HepG2 (cell line): ENCODE results near the gene TNFSF15. TPM values are rescaled to one million over a fixed set of nuclear protein-coding genes. Genes with fewer than 3 reads are reported as not detected.

ENCODE experiments used
- ATAC-seq: fragments of 200-7000 bp; cut with Tn5 transposase; 3 replicates; pipeline ENCODE4 v1.9.1; 2020; ENCODE audit warnings: mild to moderate bottlenecking, moderate library complexity
- BruUV-seq: library from RNA; stranded (reverse); fragments of 400-500 nt; replicated peaks from 2 replicates; lab custom pipeline; 2021; lab: Mats Ljungman, UMichigan
- CTCF ChIA-PET: fragments of 300-600 bp; formaldehyde crosslinking; extraction: SDS; loops from one replicate; lab custom pipeline; 2021; ENCODE audit warnings: low total read pairs, inconsistent platforms, low intra/inter-chr PET ratio; lab: Yijun Ruan, JAX
- POLR2A ChIA-PET: fragments of 350-600 bp; sonication (Branson Sonifier 250); formaldehyde crosslinking; loops from one replicate; lab custom pipeline; 2020; ENCODE audit warnings: antibody characterized with exemption, inconsistent platforms; lab: Yijun Ruan, JAX
- DNase-seq: peaks from one replicate; pipeline ENCODE4 v3.0.0-alpha.2; 2015; ENCODE audit warnings: low spot score
- FAIRE-seq: peaks from 3 replicates; lab custom pipeline; 2011; peaks lifted over from hg19 to GRCh38; lab: Jason Lieb, UNC
- H2AFZ ChIP-seq: one replicate; pipeline ENCODE4 v1.6.1; 2011; ENCODE audit warnings: low read length, inconsistent platforms
- H3K27ac ChIP-seq: fragments of 300-600 bp; 3 replicates; pipeline ENCODE4 v1.8.0; 2011; ENCODE audit warnings: mixed run types, mild to moderate bottlenecking, mixed read lengths, low read length, inconsistent platforms; ENCODE audit not compliant: insufficient read depth; ENCODE audit errors: extremely low read length
- H3K27me3 ChIP-seq, 2 experiments: fragments of 200-600 bp in 1 of 2; 2 replicates in 1 of 2; 3 replicates in 1 of 2; pipeline versions ENCODE4 v1.6.0 to v1.8.0; 2011; ENCODE audit warnings: low read length in 2 of 2, mild to moderate bottlenecking in 2 of 2, moderate library complexity in 2 of 2, inconsistent platforms in 1 of 2; ENCODE audit not compliant: insufficient read depth in 2 of 2, control insufficient read depth in 1 of 2
- H3K36me3 ChIP-seq, 2 experiments: fragments of 200-600 bp in 1 of 2; replicated peaks in 1 of 2; 2 replicates in 1 of 2; 3 replicates in 1 of 2; pipeline versions ENCODE4 v1.5.1 to v1.8.0; 2011; ENCODE audit warnings: low read length in 2 of 2, inconsistent platforms in 1 of 2; ENCODE audit not compliant: insufficient read depth in 2 of 2, control insufficient read depth in 1 of 2
- H3K4me1 ChIP-seq: 2 replicates; pipeline ENCODE4 v1.5.1; 2012; ENCODE audit warnings: low read length, inconsistent platforms; ENCODE audit not compliant: insufficient read depth
- H3K4me2 ChIP-seq: 2 replicates; pipeline ENCODE4 v1.6.0; 2011; ENCODE audit warnings: low read depth, low read length, inconsistent platforms
- H3K4me3 ChIP-seq, 3 experiments: fragments of 200-600 bp in 1 of 3; sonication (generic), shearing (Covaris generic) in 1 of 3; replicated peaks in 1 of 3; 2 replicates each; pipeline ENCODE4 v1.5.1; 2011 to 2016; ENCODE audit warnings: low read length in 3 of 3, inconsistent platforms in 2 of 3, low read depth in 2 of 3, mild to moderate bottlenecking in 2 of 3, control low read depth in 1 of 3, mixed read lengths in 1 of 3; ENCODE audit not compliant: insufficient read depth in 1 of 3
- H3K79me2 ChIP-seq: one replicate; pipeline ENCODE4 v1.6.1; 2011; ENCODE audit warnings: low read length, inconsistent platforms; ENCODE audit not compliant: insufficient read depth
- H3K9ac ChIP-seq: 2 replicates; pipeline ENCODE4 v1.6.0; 2011; ENCODE audit warnings: mild to moderate bottlenecking, low read depth, low read length, inconsistent platforms; ENCODE audit not compliant: insufficient read depth
- H3K9me3 ChIP-seq: 2 replicates; pipeline ENCODE4 v1.5.1; 2012; ENCODE audit warnings: mild to moderate bottlenecking, low read length
- H4K20me1 ChIP-seq: 2 replicates; pipeline ENCODE4 v1.6.0; 2011; ENCODE audit warnings: inconsistent platforms, mild to moderate bottlenecking, low read length, moderate library complexity; ENCODE audit not compliant: insufficient read depth
- ARID2 ChIP-seq: sonication (generic); formaldehyde crosslinking; IDR thresholded peaks from 2 replicates; pipeline ENCODE4 v1.8.1; 2022; ENCODE audit warnings: mild to moderate bottlenecking, missing genetic modification reagents, borderline replicate concordance
- BORCS8-MEF2B ChIP-seq: sonication (generic); formaldehyde crosslinking; IDR thresholded peaks from 2 replicates; pipeline ENCODE4 v1.8.0; 2022; ENCODE audit warnings: mild to moderate bottlenecking, missing genetic modification reagents
- GLI4 ChIP-seq: sonication (generic); formaldehyde crosslinking; IDR thresholded peaks from 2 replicates; pipeline ENCODE4 v1.5.1; 2020; ENCODE audit warnings: missing genetic modification reagents, mild to moderate bottlenecking, moderate library complexity, borderline replicate concordance
- LCORL ChIP-seq, 2 experiments: fragments of 450-650 bp in 1 of 2; sonication (generic) in 1 of 2; formaldehyde crosslinking in 1 of 2; IDR thresholded peaks; 2 replicates each; pipeline versions ENCODE4 v1.5.0 to v1.6.1; 2017 to 2020; ENCODE audit warnings: antibody characterized with exemption in 1 of 2, missing genetic modification reagents in 1 of 2
- PTBP1 ChIP-seq: fragments of 200-400 bp; formaldehyde crosslinking; IDR thresholded peaks from 2 replicates; pipeline ENCODE4 v1.6.1; 2018; ENCODE audit warnings: low read length, low read depth; ENCODE audit not compliant: poor library complexity, severe bottlenecking
- RBFOX2 ChIP-seq: fragments of 200-400 bp; formaldehyde crosslinking; IDR thresholded peaks from 2 replicates; pipeline ENCODE4 v1.6.1; 2017; ENCODE audit warnings: low read depth, mild to moderate bottlenecking, low read length
- RBM39 ChIP-seq: fragments of 200-400 bp; formaldehyde crosslinking; IDR thresholded peaks from one replicate; pipeline ENCODE4 v1.6.1; 2018; ENCODE audit warnings: antibody characterized with exemption, mild to moderate bottlenecking, low read depth, low read length; ENCODE audit not compliant: poor library complexity, severe bottlenecking
- YEATS2 ChIP-seq: sonication (generic); formaldehyde crosslinking; IDR thresholded peaks from 2 replicates; pipeline ENCODE4 v1.4.0; 2020; ENCODE audit warnings: missing genetic modification reagents, borderline replicate concordance
- ZFP36 ChIP-seq: fragments of 150-350 bp; IDR thresholded peaks from 2 replicates; pipeline ENCODE4 v1.6.1; 2018; ENCODE audit warnings: borderline replicate concordance, low read length, low read depth; ENCODE audit not compliant: partially characterized antibody
- ZNF292 ChIP-seq: sonication (generic); formaldehyde crosslinking; IDR thresholded peaks from 2 replicates; pipeline ENCODE4 v1.8.1; 2022; ENCODE audit warnings: mild to moderate bottlenecking, low read depth, missing genetic modification reagents, borderline replicate concordance
- ZNF331 ChIP-seq: sonication (generic); formaldehyde crosslinking; IDR thresholded peaks from 2 replicates; pipeline ENCODE4 v1.4.0; 2020; ENCODE audit warnings: missing genetic modification reagents
- ZNF558 ChIP-seq: sonication (generic); formaldehyde crosslinking; IDR thresholded peaks from 2 replicates; pipeline ENCODE4 v1.9.0; 2022; ENCODE audit warnings: mild to moderate bottlenecking, missing genetic modification reagents, borderline replicate concordance
- ZNF792 ChIP-seq: IDR thresholded peaks from 2 replicates; pipeline ENCODE4 v1.6.1; 2016
- ZSCAN30 ChIP-seq: sonication (generic); formaldehyde crosslinking; IDR thresholded peaks from 2 replicates; pipeline ENCODE4 v1.5.0; 2020; ENCODE audit warnings: mild to moderate bottlenecking, missing genetic modification reagents
- WGBS: methylation state at CpG from one replicate; pipeline ENCODE4 v1.1.6; 2017; ENCODE audit warnings: low lambda C conversion rate; 5-methylcytosine and 5-hydroxymethylcytosine counted together
- in situ Hi-C: cut with HindIII; loops from 2 replicates; pipeline ENCODE4 v1.10.0; 2017; ENCODE audit warnings: low pct_unique_long_range_greater_than_20kb; ENCODE audit not compliant: extremely low pct_ligation_motif_present
- intact Hi-C: fragments of 100-400 bp; cut with micrococcal nuclease; formaldehyde crosslinking; loops from one replicate; pipeline ENCODE4 v1.10.0; 2022; ENCODE audit not compliant: unreplicated experiment
- polyA plus RNA-seq, 8 experiments: library from polyadenylated mRNA; depleted of rRNA in 3 of 8; stranded (reverse) in 7 of 8; unstranded in 1 of 8; fragments of >200 nt; fragmentation: Illumina TruSeq in 4 of 8; extraction: Trizol in 4 of 8; gene quantifications; 2 replicates each; pipeline versions ENCODE4 v1.2.1 to v1.2.3, GENCODE V29; 2011 to 2016; ENCODE audit warnings: low read depth in 4 of 8, missing spikeins in 1 of 8, mixed read lengths in 1 of 8; ENCODE audit not compliant: insufficient read depth in 1 of 8
- total RNA-seq, 5 experiments: library from RNA; depleted of rRNA; stranded (reverse); fragments of >200 nt; fragmentation: Illumina TruSeq; extraction: Trizol; gene quantifications; 2 replicates each; pipeline ENCODE4 v1.2.3, GENCODE V29; 2016; ENCODE audit warnings: low read depth in 1 of 5
- TF ChIP-seq, protein P1 (sequence below): sonication (generic); formaldehyde crosslinking; IDR thresholded peaks from 2 replicates; pipeline ENCODE4 v1.9.0; 2021; ENCODE audit warnings: missing genetic modification reagents, mild to moderate bottlenecking, borderline replicate concordance
- TF ChIP-seq, protein P2 (sequence below): sonication (generic); formaldehyde crosslinking; IDR thresholded peaks from 2 replicates; pipeline ENCODE4 v1.8.0; 2022; ENCODE audit warnings: mild to moderate bottlenecking, missing genetic modification reagents, borderline replicate concordance

The TNFSF15 gene
- total and polyA plus RNA-seq, 2 of the 13 experiments (the other 11 are each of a cell fraction or from before 2014, with no cell fraction given), result 0.02 to 0.03 TPM

DNA sequence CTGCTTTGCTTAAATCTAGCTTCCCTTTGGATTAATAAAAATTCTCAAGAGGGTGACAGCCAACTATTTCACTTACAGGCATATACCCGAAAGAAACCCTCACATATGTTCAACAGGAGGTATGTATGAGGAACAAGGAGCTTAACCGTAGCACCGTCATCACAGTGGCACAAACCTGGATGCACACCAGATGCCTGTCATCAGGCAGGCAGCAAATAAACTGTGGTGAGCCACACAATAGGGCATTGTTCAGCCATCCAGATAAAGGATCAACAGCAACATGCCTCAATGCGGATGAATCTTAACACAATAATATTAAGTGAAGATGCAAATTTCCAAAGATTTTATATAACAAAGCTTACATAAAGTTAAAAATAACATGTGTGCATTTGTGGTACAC lies 5.5 kb upstream of the TNFSF15 start:
- no peak for FAIRE-seq
- Histone ChIP-seq H3K4me1 (peaks cover 4% of the 10 kb centered on the region), H3K27me3 (no peaks in the 10 kb centered on the region), H4K20me1 (no peaks in the 10 kb centered on the region), H3K4me2 (no peak overlapping the region), H3K4me3 (no peak overlapping the region), H3K36me3 (no peaks in the 10 kb centered on the region), H3K9ac (no peak overlapping the region), H3K79me2 (no peaks in the 10 kb centered on the region), H3K9me3 (no peaks in the 10 kb centered on the region), H2AFZ (no peak overlapping the region), H3K27ac (no peak overlapping the region)
- intact Hi-C loops, result no loop called here
- POLR2A ChIA-PET, result no interaction called here
- no peak for ATAC-seq
- in situ Hi-C loops, result no loop called here
- 30% methylated on average over 4 of the region's 4 CpGs for whole genome bisulfite sequencing
- BruUV-seq, result no TSS peak
- TF ChIP-seq PTBP1, result no peak
- TF ChIP-seq ARID2 (CRISPR knock-in tag), result no peak
- no peak for TF ChIP-seq ZNF292 (CRISPR knock-in tag)
- TF ChIP-seq, protein P1, sequence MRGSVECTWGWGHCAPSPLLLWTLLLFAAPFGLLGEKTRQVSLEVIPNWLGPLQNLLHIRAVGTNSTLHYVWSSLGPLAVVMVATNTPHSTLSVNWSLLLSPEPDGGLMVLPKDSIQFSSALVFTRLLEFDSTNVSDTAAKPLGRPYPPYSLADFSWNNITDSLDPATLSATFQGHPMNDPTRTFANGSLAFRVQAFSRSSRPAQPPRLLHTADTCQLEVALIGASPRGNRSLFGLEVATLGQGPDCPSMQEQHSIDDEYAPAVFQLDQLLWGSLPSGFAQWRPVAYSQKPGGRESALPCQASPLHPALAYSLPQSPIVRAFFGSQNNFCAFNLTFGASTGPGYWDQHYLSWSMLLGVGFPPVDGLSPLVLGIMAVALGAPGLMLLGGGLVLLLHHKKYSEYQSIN (CRISPR knock-in tag), result no peak
- TF ChIP-seq RBFOX2, result no peak
- no peak for TF ChIP-seq LCORL (IDR thresholded peaks at IDR 0.05)
- TF ChIP-seq LCORL (CRISPR knock-in tag; IDR thresholded peaks at IDR 0.05), result no peak
- TF ChIP-seq GLI4, result no peak
- TF ChIP-seq BORCS8-MEF2B (CRISPR knock-in tag), result no peak
- CTCF ChIA-PET, result no interaction called here
- DNase-seq, result no peak

DNA sequence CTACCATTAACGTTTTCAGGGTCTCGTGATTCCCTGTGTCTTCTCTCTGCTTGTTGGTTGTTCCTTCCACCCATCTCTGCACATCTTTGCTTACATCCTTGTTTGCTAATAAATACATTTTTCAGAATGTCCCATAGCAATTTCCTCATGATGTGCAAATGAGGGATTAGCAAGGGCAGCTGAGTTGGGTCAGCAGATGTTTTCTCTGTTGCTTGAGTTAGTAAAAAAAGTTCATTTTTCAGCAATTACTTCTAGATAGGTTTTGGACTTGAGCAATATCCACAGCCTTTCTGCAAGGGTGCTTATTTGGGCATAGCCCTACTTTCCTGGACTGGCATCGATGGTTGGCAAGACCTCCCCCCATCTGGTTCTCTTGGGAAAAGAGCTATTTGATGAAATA lies 4.8 kb upstream of the TNFSF15 start:
- no peak for DNase-seq
- intact Hi-C loops (no loop called here), in situ Hi-C loops (no loop called here)
- no peak overlapping the region for H2AFZ ChIP-seq
- 0% methylated on average over 3 of the region's 3 CpGs for WGBS
- H3K4me2 ChIP-seq, result no peak overlapping the region
- ChIA-PET CTCF (no interaction called here), POLR2A (no interaction called here)
- H3K79me2 ChIP-seq, result no peaks in the 10 kb centered on the region
- FAIRE-seq, result no peak
- H3K36me3 ChIP-seq, result no peaks in the 10 kb centered on the region
- no peaks in the 10 kb centered on the region for H3K9me3 ChIP-seq
- H4K20me1 ChIP-seq, result no peaks in the 10 kb centered on the region
- no peak overlapping the region for H3K27ac ChIP-seq
- no peak overlapping the region for H3K9ac ChIP-seq
- no peak for ATAC-seq
- no TSS peak for BruUV-seq
- H3K27me3 ChIP-seq, result no peaks in the 10 kb centered on the region
- peaks cover 11% of the 10 kb centered on the region for H3K4me1 ChIP-seq
- H3K4me3 ChIP-seq, result no peak overlapping the region
- TF ChIP-seq YEATS2 (no peak), ZNF792 (CRISPR knock-in tag) (no peak), ZNF331 (CRISPR knock-in tag) (no peak), RBM39 (no peak), ZNF558 (no peak), ZSCAN30 (no peak), ZFP36 (no peak)
- TF ChIP-seq, protein P2, sequence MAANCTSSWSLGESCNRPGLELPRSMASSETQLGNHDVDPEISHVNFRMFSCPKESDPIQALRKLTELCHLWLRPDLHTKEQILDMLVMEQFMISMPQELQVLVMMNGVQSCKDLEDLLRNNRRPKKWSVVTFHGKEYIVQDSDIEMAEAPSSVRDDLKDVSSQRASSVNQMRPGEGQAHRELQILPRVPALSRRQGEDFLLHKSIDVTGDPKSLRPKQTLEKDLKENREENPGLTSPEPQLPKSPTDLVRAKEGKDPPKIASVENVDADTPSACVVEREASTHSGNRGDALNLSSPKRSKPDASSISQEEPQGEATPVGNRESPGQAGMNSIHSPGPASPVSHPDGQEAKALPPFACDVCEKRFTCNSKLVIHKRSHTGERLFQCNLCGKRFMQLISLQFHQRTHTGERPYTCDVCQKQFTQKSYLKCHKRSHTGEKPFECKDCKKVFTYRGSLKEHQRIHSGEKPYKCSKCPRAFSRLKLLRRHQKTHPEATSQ (CRISPR knock-in tag), result no peak
